Activated T-cell treated with anti-CD3 and anti-CD28 coated beads, Interleukin-2, amount 50 U/mL, for 1 hour (primary cell): ENCODE data around the gene SF3B6.
"Not testable (repeated sequence)": the region's sequence is repeated elsewhere in the genome, so short reads cannot be mapped to it uniquely, and the experiment has no call there.

Experiments
- DNase-seq: peaks from one replicate; pipeline ENCODE4 v3.0.0-alpha.2; 2020

Gene SF3B6

DNA sequence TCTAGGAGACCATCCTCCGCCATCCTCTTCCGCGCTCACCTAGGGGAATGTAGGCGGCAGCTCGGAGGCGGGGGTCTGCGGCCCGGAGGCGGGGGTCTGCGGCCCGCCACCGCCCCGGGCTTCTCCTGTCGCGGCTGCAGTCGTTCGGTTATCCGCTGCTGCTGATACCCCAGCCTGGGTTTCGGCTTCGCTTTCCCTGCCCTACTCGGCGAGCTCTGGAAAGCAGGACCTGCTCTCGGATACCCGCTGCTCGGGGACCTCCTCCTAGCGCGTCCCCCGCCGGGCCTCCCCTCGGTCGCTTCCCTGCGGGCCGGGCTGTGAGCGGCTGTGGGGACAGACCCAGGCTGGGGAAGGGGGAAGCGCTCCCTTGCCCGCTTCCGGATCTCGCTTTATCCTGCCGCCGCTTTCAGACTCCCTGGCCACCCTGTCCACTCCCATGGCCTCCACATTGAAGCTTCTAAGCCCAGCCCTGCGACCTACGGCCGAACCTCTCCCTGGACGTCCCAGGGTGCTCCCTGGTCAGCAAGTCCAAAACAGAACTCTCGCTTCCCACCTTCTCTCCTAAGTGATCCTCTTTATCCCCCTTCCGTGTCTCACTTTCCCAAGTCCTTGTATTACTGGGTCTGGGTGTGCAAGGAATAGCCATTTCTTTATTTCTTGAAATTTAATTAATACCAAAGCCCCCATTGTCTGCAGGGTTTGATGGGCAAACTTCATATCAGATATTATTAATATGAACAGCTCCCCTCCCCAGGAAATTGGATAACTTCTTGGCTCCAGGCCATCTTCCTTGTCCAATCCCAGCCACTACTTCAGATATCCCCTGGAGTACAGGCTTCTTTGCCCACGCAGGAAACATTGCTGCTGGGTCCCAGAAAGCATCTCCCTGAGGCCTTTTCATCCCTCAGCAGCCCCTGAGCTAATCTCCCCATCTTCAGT is 25.8 kb downstream of the SF3B6 start:
- DNase-seq = peak; percentile 32

DNA sequence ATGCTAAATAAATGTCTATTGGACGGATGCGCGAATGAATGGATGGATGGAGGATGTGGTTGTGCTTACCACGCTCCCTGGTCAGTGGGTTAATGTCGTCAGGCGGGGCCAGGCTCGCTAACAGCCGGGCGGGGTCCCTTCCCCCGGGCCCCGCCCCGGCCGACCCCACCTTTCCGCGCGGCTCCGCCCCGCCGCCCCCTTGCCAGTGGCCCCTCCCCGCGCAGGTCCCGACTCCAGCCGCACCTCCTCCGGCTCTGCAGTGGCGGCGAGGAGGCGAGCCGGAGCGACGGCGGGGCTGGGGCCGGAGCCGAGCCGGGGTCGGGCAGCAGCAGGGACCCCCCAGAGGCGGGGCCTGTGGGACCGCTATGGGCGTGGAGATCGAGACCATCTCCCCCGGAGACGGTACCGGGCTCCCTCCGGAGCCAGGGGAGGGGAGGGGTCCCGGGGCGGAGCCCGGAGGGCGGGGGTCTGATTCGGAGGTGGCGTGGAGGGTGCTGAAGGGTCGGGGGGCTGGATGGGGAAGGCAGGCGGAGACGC is 26.6 kb downstream of the SF3B6 start, which contains the start of gene FKBP1B:
FKBP1B (plus strand) TSS at position 257 of the 537 bp plus-strand sequence; CDS start at position 366, 109 bp downstream.
- peak; percentile 58 for DNase-seq

DNA sequence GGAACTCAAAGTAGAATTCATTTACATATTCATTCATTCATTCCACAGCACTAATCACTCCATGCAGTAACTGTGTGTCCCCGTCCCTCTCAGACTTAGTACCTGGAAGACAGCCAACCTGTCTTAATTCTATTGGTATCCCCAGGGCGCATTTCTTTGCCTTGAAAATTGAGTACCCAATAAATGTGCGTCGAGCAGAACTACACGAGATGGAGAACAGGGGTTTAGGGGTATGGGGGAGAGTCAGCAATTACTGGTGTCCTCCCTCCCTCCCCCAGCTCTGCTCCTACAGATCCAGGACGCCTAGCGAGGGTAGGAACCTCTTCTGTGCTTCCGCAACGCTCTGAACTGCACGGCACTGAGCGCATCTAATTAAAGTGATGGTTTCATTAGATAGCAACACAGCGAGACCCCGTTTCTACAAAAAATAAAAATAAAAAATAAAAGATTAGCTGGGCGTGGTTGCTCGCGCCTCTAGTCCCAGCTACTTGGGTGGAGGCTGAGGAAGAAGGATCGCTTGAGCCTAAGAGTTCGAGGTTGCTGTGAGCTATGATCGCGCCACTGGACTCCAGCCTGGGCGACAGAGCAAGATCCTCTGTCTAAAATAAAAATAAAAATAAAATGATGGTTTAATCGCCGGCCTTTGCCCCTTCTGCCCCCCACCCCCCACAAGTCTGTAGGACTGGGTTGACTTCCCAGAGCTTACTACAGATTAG is 27.2 kb downstream of the SF3B6 start:
- DNase-seq = peak; percentile 18

DNA sequence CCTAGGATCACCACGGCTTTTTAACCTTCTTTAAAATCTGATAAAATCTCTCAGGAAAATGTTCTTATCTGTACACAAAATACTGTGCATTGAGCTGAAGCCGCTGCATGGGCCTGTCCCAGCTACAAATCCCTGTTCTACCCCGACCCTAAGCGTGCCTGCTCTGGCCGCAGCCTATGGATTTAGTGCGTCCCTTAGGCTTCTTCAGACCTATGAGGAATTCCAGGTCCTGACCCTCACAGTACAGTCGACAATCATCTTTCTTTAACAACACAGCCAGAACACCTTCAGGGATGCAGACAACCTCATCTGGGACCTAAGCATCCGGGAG is 28.5 kb downstream of the SF3B6 start:
- DNase-seq = no peak

DNA sequence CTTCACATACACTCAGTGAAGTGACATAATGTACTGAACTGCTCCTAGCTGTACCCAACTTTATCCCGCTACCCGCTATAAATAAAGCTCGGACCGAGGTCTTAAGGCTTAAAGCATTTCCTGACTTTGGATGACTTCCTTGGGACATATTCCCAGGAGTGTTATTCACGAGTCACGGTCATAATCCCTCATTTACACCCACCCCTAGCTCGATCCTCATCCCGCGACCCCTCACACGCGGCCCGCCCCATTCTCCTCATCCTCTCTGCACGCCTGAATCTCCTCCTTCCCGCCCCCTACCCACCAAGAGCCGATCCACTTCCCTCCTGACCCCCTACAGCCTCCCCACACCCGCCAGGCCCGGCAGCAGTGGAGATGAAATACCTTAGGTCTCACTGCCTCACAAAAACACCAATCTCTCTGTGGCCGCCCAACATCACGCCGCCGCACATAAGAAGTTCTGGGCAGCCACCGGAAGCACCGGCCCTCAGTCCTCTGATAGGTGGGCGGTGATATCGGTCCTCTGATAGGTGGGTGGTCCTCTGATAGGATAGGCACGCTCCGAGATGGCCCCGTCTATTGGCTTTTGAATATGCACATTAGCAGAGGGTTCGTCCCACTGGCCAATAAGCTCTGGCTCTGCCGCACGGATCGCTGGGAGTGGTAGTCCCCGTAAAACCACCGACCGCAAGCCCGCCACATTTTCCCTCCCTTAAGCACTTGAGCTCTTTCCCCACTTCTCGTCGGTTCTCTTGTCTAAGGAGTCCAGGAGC is 29.0 kb downstream of the SF3B6 start, which contains the start of gene WDCP:
WDCP (minus strand) TSS at position 462 of the 773 bp plus-strand sequence. CDS start 7,897 bp downstream, outside the sequence.
- DNase-seq = peak; percentile 83

DNA sequence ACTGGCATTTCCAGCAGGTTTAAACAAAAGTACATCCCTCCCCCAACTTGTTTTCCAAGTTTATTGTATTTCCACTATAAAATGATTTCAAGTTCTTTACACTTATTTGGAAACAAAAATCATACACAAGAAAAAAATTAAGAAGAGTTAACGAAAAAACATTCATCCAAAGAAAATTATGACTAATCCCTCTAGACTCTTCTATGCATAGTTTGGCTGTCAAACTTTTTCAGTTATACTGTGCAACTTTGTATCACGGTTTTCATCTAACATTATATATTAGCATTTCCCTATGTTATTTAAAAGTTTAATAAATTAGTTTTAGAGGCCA is 29.6 kb downstream of the SF3B6 start:
- no peak for DNase-seq

DNA sequence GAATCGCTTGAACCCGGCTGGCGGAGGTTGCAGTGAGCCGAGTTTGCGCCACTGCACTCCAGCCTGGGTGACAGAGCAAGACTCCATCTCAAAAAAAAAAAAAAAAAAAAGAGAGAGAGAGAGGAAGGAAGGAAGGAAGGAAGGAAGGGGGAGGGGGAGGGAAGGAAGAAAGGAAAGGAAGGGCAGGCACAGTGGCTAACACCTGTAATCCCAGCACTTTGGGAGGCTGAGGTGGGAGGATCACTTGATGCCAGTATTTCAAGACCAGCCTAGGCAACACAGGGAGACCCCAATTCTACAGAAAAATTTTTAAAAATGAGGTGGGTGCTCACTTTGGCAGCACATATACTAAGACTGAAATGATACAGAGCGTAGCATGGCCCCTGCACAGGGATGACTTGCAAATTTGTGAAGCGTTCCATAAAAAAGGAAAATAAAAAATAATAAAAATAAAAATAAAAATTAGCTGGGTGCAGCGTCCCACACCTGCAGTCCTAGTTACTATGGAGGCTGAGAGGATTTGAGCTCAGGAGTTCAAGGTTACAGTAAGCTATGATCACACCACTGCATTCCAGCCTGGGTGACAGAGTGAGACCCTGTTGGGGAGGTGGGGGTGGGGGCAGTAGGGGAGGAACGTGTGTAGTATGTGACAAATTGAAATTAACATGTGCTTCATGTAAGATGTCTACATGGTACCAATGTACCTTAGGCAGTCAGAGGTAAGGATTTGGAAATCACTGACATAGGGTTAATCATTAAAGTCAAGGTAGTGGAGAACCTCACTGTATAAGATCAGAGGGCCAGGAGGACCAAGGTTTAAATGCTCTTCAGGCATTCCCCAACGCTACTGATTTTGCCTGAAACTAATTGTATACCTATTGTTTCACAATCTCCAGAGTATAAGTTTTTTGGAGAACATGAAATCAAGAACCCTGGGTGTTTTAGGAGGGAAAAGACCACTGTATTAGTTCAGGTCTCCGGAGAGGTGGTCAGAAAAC is 30.3 kb downstream of the SF3B6 start:
- no peak for DNase-seq

DNA sequence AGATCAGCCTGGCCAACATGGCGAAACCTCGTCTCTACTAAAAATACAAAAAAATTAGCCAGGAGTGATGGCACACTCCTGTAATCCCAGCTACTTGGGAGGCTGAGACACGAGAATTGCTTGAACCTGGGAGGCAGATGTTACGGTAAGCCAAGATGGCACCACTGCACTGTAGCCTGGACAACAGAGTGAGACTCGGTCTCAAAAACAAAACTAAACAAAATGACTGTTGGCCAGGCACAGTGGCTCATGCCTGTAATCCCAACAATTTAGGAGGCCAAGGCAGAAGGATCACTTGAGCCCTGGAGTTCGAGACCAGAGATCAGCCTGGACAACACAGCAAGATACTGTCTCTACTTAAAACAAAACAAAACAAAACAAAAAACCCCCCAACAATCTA is 33.0 kb downstream of the SF3B6 start:
- not testable (repeated sequence) for DNase-seq

DNA sequence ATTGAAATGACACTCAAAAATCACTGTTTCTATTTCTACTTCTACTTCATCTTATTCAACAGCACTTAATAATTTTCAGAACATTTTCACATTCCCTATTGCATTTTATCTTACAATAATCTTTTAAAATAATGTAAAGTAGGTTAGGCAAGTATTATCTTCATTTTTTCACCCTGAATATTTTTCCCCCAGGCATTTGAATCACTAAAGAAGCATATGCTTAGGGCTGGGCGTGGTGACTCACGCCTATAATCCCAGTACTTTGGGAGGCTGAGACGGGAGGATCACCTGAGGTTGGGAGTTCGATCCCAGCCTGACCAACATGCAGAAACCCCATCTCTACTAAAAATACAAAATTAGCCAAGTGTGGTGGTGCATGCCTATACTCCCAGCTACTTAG is 35.6 kb downstream of the SF3B6 start:
- no peak for DNase-seq

DNA sequence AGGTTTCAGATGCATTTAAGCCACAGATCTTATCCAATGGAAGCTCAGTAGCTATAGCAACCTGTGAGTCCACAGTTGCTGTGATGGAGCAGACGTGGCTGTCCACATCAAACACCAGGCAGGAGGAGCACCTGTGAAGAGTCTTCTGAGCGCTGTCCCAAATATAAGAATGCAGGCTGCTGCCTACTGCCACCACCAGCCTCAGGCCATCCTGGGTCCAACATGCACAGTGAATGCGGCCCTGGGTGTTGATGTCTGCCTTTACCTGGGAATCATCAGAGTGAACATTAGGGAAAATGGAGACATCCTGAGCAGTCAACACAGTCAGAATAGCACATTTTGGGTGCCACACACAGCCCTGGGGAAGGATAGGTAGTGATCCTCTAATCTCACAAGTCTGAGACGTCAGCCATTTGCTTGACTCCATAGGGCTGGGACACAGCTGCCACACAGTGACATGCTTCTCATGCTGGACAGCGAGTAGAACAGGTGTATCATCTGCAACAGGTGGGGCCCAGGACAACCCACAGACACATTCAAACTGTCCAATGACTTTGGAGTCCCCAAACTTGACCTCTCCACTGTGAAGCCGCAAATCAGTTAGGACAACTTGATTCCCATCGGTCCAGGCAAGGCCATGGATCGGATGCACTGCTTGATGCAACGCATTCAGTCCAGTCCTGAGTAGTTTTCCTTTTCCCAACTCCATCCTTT is 37.2 kb downstream of the SF3B6 start:
- no peak for DNase-seq

DNA sequence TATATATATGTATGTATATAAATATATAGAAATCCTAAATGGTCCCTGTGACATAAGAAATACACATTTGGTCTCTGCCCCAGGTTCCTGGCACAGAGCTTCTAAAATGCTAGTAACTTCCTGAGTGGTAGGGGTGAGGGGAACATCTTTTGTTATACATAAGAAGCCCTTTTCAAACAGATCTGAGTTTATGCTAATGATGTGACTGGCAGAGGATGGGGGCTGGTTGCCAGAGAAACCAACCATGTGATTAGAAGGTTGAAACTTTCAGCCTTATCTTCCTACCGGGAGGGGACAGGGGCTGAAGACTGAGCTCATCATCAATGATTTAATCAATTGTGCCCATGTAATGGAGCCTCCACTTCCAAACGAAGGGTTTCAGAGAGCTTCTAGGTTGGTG is 49.9 kb downstream of the SF3B6 start:
- DNase-seq = no peak

DNA sequence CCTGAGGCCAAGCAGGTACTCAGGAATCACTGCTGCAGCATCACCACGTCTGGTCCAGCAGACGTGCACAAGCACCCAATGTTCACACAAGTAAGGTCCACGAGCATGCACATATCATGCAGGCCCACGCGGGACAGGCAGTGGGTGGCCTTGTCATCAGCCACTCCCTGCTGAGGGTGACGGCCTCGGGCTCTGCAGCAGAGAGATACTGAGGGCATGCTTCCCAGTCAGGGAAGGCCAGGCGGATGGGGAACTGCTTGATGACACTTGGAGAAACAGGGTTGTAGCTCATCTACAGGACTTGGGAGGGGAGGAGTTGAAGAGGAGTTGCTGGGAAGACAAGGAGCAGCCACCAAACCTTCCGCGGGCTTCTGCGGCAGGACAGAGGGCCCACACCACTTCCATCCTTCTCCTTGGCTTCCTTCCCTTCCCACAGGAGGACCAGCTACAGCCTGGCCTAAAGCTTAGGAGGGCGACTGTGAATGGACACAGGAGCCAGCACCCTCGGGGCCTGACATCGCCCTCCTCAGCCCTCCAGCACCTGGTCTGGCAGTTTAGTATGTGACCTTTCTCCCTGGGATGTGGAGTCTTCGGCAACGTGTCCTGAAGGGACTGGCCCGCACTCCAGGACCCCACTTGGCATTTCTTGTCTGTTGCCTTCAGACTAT is 51.0 kb downstream of the SF3B6 start:
- DNase-seq = no peak

DNA sequence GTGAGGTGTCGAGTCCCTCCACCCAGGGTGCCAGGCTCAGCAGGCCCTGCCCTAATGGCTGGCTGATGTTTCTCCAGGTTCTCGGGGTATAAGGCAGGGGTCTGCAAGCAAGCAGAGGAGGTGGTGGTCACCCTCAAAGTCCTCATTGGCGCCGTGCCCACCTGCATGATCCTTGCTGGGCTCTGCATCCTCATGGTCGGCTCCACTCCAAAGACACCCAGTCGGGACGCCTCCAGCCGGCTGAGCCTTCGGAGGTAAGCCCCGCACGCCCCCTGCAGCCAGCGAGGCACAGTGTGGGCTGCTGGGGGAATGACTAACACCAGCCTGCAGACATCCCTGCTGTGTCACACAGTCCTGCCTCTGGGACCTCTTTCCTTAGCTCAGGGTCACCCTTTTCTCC is 52.1 kb downstream of the SF3B6 start:
- no peak for DNase-seq

DNA sequence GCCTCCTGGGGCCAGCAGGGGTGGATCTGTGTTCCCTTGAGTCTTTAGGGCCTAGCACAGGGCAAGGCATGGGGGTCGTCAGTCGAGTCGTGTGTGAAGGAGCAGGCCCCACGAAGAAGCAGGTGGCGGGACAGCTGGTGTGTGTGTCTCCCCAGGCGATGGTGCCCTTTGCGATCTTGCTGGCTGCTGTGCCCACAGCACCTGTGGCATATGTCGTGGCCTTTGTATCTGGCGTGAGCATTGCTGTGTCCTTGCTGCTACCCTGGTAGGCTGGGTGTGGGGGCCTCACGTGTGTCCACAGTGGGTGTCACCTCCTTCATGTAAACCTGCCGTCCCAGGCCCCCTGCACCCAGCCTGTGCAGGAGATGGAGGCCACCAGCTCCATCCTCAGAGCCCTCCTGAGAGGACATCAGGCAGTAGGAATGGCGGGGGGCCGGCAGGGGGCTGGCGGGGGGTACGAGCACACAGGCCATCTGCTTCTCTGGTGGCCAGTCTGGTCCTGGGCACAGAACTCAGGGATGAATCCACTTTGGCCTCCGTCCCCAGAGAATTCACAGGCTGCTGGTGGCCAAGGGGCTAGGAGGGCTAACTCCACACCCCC is 53.1 kb downstream of the SF3B6 start:
- DNase-seq = no peak

DNA sequence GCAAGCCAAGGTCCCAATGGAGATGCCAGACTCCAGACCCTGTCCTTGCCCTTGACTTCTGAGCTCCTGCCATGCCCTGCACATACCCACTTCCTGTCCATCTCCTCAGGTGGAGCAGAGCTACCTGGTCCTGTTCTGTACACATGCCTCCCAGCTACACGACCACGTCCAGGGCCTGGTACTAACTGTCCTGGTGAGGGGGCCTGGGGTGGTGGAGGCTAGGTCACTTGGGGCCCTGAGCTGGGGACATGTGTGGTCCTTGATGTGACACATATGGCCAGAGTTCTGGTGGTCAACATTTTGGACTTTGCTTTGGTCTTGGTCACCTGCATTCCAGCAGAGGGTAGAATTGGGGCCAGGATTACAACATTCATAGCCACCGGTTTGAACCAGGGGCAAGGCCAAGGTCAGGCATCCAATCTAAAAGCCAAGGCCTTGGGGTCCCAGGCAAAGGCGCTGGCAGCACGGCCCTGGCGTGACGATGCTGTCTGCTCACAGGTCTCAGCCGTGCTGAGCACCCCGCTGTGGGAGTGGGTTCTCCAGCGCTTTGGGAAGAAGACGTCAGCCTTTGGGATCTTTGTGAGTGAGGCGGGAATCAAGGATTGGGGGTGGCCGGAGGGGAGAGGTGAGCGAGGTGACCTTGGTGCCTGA is 53.7 kb downstream of the SF3B6 start:
- no peak for DNase-seq

DNA sequence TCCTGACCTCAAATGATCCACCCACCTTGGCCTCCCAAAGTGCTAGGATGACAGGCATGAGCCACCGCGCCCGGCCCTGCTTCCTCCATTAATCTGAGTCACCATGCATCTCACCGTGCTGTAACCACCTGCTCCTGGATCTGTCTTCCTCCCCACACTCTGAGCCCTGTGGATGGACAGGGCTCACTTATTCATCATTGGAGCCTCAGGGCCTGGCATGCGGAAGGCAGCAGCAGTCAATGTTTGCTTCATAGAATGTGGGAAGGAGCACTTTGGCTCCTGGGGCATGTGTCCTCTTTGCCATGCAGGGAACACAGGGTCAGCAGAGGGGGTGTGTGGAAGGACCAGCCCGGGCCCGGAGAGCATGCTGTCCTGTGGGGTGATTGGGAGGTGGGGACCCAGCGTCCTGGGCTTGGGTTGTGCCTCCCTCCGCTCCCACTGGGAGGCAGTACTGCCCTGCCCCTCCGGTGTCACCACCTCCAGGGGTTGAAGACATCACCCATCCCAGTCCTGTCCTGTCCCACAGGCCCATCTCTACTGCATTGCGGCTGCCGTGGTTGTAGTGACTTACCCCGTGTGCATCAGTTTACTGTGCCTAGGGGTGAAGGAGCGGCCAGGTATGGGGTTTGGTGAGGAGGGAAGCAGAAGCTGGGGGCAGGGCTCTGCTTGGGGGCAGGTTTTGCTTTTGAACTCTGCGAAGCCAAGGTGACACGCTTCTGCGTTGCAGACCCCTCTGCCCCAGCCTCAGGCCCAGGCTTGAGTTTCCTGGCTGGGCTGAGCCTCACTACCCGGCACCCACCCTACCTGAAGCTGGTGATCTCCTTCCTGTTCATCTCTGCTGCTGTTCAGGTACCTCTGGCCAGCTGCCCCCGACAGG is 54.8 kb downstream of the SF3B6 start:
- DNase-seq = no peak

DNA sequence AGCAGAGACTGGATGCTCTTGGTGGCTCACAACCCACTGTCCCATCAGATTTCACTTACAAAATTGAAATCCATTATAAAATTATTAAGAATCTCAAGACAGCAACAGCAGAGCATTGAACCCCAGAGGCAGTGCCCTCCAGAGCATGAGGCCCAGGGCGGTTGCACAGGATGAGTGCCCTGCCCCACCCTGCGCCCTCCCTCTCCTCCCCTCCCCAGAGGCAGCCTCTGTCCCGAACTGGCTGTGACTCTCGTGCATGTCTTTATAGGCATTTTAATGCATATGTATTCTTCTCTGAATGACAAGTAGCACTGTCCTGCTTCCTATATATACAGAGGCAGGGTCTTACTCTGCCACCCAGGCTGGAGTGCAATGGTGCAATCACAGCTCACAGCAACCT is 55.9 kb downstream of the SF3B6 start:
- DNase-seq = no peak

DNA sequence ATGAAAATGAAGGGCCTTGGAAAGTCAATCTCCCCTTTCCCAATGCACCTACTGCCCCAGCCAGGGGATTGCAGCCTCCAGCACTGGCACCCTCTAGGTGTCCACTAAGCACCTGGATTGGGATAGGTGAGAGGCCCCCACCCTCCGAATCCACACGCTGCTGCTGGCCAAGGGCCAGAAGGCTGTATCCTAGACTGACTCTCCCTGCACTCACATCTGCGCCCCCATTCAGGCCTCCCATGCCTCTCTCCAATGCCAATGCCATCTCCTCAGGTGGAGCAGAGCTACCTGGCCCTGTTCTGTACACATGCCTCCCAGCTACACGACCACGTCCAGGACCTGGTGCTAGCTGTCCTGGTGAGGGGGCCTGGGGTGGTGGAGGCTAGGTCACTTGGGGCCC is 56.4 kb downstream of the SF3B6 start:
- DNase-seq = no peak

DNA sequence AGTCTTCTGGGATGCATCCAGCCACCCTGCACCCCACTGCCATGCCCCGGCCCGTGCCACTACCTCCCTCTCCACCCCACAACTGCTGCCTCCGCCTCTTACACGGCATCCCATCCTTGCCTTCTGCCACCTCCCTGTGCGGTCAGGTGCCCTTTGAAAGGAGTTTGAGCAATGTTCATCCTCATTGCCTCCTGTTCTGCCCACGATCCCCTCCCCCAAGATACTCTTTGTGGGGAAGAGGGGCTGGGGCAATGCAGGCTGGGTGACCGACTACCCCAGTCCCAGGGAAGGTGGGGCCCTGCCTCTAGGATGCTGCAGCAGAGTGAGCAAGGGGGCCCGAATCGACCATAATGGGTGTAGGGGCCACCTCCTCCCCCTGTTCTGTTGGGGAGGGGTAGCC is 57.9 kb downstream of the SF3B6 start:
- no peak for DNase-seq
